H1 (cell line): ENCODE measurements around the gene TTC3.

Experiments
- ASH2L ChIP-seq: fragments of 200-600, 300-600 bp; sonication (generic); IDR thresholded peaks from one replicate; pipeline ENCODE4 v1.7.1; 2017; ENCODE audit warnings: low read length
- CREB1 ChIP-seq: IDR thresholded peaks from 2 replicates; pipeline ENCODE4 v1.6.1; 2012; ENCODE audit warnings: inconsistent platforms
- CTCF ChIP-seq, 3 experiments: IDR thresholded peaks; 1 replicate in 2 of 3; 2 replicates in 1 of 3; pipeline versions ENCODE4 v1.5.1 to v1.6.1; 2011; ENCODE audit warnings: low read length in 3 of 3, mild to moderate bottlenecking in 3 of 3, inconsistent platforms in 2 of 3, low read depth in 1 of 3, moderate library complexity in 1 of 3; ENCODE audit not compliant: insufficient read depth in 1 of 3; ENCODE audit errors: control extremely low read depth in 1 of 3
- POLR2AphosphoS5 ChIP-seq: IDR thresholded peaks from 2 replicates; pipeline ENCODE4 v1.6.1; 2011; ENCODE audit warnings: low read depth, low read length
- SAP30 ChIP-seq: fragments of 300-600 bp; sonication (generic); IDR thresholded peaks from 2 replicates; pipeline ENCODE4 v1.7.1; 2012; ENCODE audit warnings: low read length, moderate library complexity, mild to moderate bottlenecking, inconsistent platforms; ENCODE audit not compliant: insufficient read depth, insufficient replicate concordance
- ZNF274 ChIP-seq: IDR thresholded peaks from 2 replicates; pipeline ENCODE4 v1.7.0; 2012; ENCODE audit warnings: low read length, borderline replicate concordance; ENCODE audit errors: extremely low read depth

GRCh38 chr21:37026499-37026898 is 46.6 kb upstream of the TTC3 start:
- TF ChIP-seq CTCF (IDR thresholded peaks at IDR 0.05; ENCODE audit: control extremely low read depth in 1 of 3, insufficient read depth in 1 of 3, low read depth in 1 of 3, low read length in 3 of 3) (no peak), ZNF274 (no peak), ASH2L (no peak), POLR2AphosphoS5 (no peak), SAP30 (no peak), CREB1 (no peak)
